H1 (cell line): Measurements from ENCODE around the gene UBE2L6. TPM values are rescaled to one million over a fixed set of nuclear protein-coding genes. Genes with fewer than 3 reads are reported as not detected.

Experiments used
- CTBP2 ChIP-seq: IDR thresholded peaks from 2 replicates; pipeline ENCODE4 v1.7.0; 2011; ENCODE audit warnings: borderline replicate concordance, mild to moderate bottlenecking, moderate library complexity, mixed read lengths, low read length; ENCODE audit not compliant: insufficient read depth, insufficient read length
- PHF8 ChIP-seq: fragments of 200-600 bp; sonication (generic); conservative IDR thresholded peaks from 2 replicates; pipeline ENCODE4 v1.7.1; 2012; ENCODE audit warnings: low read depth, mild to moderate bottlenecking, inconsistent platforms, low read length, moderate library complexity
- RNF2 ChIP-seq: fragments of 200-900, 300-1000 bp; sonication (generic); IDR thresholded peaks from 2 replicates; pipeline ENCODE4 v1.7.1; 2016; ENCODE audit warnings: borderline replicate concordance, low read depth, mild to moderate bottlenecking, antibody characterized with exemption, low read length; ENCODE audit not compliant: poor library complexity, severe bottlenecking; ENCODE audit errors: missing control alignments
- polyA plus RNA-seq, 7 experiments: library from polyadenylated mRNA; depleted of rRNA in 3 of 7; stranded (reverse) in 5 of 7; unstranded in 2 of 7; fragments of >200 nt in 5 of 7; fragments of 200-250 nt in 2 of 7; gene quantifications; 1 replicate in 5 of 7; 2 replicates in 1 of 7; 4 replicates in 1 of 7; pipeline versions ENCODE4 v1.2.1 to v1.2.3, GENCODE V29; 2011 to 2013; ENCODE audit warnings: missing spikeins in 2 of 7, mixed read lengths in 2 of 7
- total RNA-seq: library from RNA; stranded (reverse); fragmentation: NEBNext Ultra II Directional; extraction: Animal tissue kit (Norgen Biotek cat#: 25700); gene quantifications from 2 replicates; pipeline ENCODE4 v1.2.1, GENCODE V29; 2021

Gene UBE2L6
- total and polyA plus RNA-seq, 2 of the 8 experiments (the other 6 are each of a cell fraction or from before 2014, with no cell fraction given): 67.8 to 89.2 TPM

GRCh38 chr11:57585301-57585700, 17.8 kb upstream of the UBE2L6 start (continued):
- no peak for TF ChIP-seq CTBP2
- TF ChIP-seq PHF8: no peak
- no peak for TF ChIP-seq RNF2
